B cell (primary cell): Measurements from ENCODE around the gene SLC2A13. TPM values are rescaled to one million over a fixed set of nuclear protein-coding genes. Genes with fewer than 3 reads are reported as not detected.
"Not testable (repeated sequence)": the region's sequence is repeated elsewhere in the genome, so short reads cannot be mapped to it uniquely, and the experiment has no call there.

Source experiments
- ATAC-seq: fragments of 200-7000 bp; cut with Tn5 transposase; one replicate; pipeline ENCODE4 v1.10.0; 2021; ENCODE audit warnings: low read depth, mild to moderate bottlenecking, moderate number of reproducible peaks, moderate library complexity
- CTCF ChIA-PET: fragments of 350-600 bp; sonication (Branson Sonifier 250); formaldehyde crosslinking; loops from one replicate; lab custom pipeline; 2021; ENCODE audit warnings: antibody characterized with exemption, inconsistent platforms; lab: Charles Lee
- POLR2A ChIA-PET: fragments of 350-600 bp; sonication (Branson Sonifier 250); formaldehyde crosslinking; loops from one replicate; lab custom pipeline; 2021; ENCODE audit warnings: antibody characterized with exemption; lab: Charles Lee
- DNase-seq: peaks from one replicate; pipeline ENCODE4 v3.0.0; 2013
- H2AFZ ChIP-seq: 2 replicates; pipeline ENCODE4 v1.6.1; 2012; ENCODE audit warnings: mild to moderate bottlenecking, low read depth, low read length; ENCODE audit not compliant: insufficient read depth, poor library complexity, severe bottlenecking
- H3K27ac ChIP-seq, 2 donors: 1 replicate in 1 of 2; 2 replicates in 1 of 2; pipeline ENCODE4 v1.5.1; 2012 to 2013; ENCODE audit warnings: low read length in 2 of 2, mild to moderate bottlenecking in 2 of 2, moderate library complexity in 1 of 2
- H3K27me3 ChIP-seq, 4 experiments: fragments of 200-600 bp in 1 of 4; sonication (generic) in 1 of 4; replicated peaks in 1 of 4; 1 replicate in 2 of 4; 2 replicates in 2 of 4; pipeline versions ENCODE4 v1.6.1 to v1.7.0; 2013 to 2016; ENCODE audit warnings: low read length in 3 of 4, mild to moderate bottlenecking in 2 of 4, mixed read lengths in 1 of 4, moderate library complexity in 1 of 4; ENCODE audit not compliant: insufficient read depth in 4 of 4, control insufficient read depth in 3 of 4; ENCODE audit errors: control extremely low read depth in 1 of 4
- H3K36me3 ChIP-seq, 2 experiments: replicated peaks in 1 of 2; 1 replicate in 1 of 2; 2 replicates in 1 of 2; pipeline versions ENCODE4 v1.6.1 to v1.7.1; 2013; ENCODE audit warnings: low read length in 1 of 2; ENCODE audit not compliant: insufficient read depth in 2 of 2, control insufficient read depth in 1 of 2; ENCODE audit errors: control extremely low read depth in 1 of 2, extremely low read depth in 1 of 2
- H3K4me1 ChIP-seq, 2 donors: fragments of 200-600 bp in 1 of 2; sonication (generic) in 1 of 2; 1 replicate in 1 of 2; 2 replicates in 1 of 2; pipeline versions ENCODE4 v1.5.1 to v1.6.1; 2013 to 2017; ENCODE audit warnings: low read length in 2 of 2; ENCODE audit not compliant: control insufficient read depth in 2 of 2, insufficient read depth in 2 of 2
- H3K4me2 ChIP-seq: replicated peaks from 2 replicates; pipeline ENCODE3; 2012; ENCODE audit warnings: mild to moderate bottlenecking, low read depth, low read length; ENCODE audit not compliant: poor library complexity, severe bottlenecking
- H3K4me3 ChIP-seq, 5 experiments: fragments of 200-600 bp in 1 of 5; sonication (generic) in 1 of 5; 1 replicate in 3 of 5; 2 replicates in 2 of 5; pipeline versions ENCODE4 v1.5.1 to v1.7.0; 2011 to 2016; ENCODE audit warnings: low read length in 4 of 5, mild to moderate bottlenecking in 4 of 5, low read depth in 2 of 5, control low read depth in 1 of 5, moderate library complexity in 1 of 5; ENCODE audit not compliant: insufficient read depth in 1 of 5; ENCODE audit errors: control extremely low read depth in 1 of 5, extremely low read depth in 1 of 5
- H3K79me2 ChIP-seq: fragments of 200-600 bp; sonication (generic); one replicate; pipeline ENCODE4 v1.6.0; 2016; ENCODE audit warnings: low read length; ENCODE audit not compliant: control insufficient read depth, insufficient read depth
- H3K9ac ChIP-seq: fragments of 200-600 bp; sonication (generic); 2 replicates; pipeline ENCODE4 v1.6.1; 2017; ENCODE audit warnings: mild to moderate bottlenecking, low read length, moderate library complexity
- H3K9me3 ChIP-seq, 3 donors: one replicate each; pipeline versions ENCODE4 v1.6.1 to v1.7.1; 2013; ENCODE audit warnings: low read length in 2 of 3; ENCODE audit not compliant: control insufficient read depth in 2 of 3, insufficient read depth in 1 of 3; ENCODE audit errors: control extremely low read depth in 1 of 3
- H4K20me1 ChIP-seq: 2 replicates; pipeline ENCODE4 v1.6.0; 2012; ENCODE audit warnings: mild to moderate bottlenecking, low read length; ENCODE audit not compliant: insufficient read depth, control insufficient read depth, poor library complexity, severe bottlenecking
- H3K27ac Mint-ChIP-seq: one replicate; pipeline ENCODE4 v1.8.0; 2021; ENCODE audit warnings: mixed read lengths
- H3K27me3 Mint-ChIP-seq: one replicate; pipeline ENCODE4 v1.8.0; 2021; ENCODE audit warnings: mixed read lengths
- H3K4me1 Mint-ChIP-seq: one replicate; pipeline ENCODE4 v1.8.0; 2021; ENCODE audit warnings: mixed read lengths
- H3K4me3 Mint-ChIP-seq: one replicate; pipeline ENCODE4 v1.8.0; 2021; ENCODE audit warnings: mixed read lengths
- H3K9me3 Mint-ChIP-seq: one replicate; pipeline ENCODE4 v1.8.0; 2022; ENCODE audit warnings: mixed read lengths; ENCODE audit not compliant: insufficient read depth
- CTCF ChIP-seq: fragments of 200-600 bp; IDR thresholded peaks from one replicate; pipeline ENCODE4 v1.8.0; 2022; ENCODE audit warnings: antibody characterized with exemption, mild to moderate bottlenecking
- EZH2 ChIP-seq: IDR thresholded peaks from 2 replicates; pipeline ENCODE4 v1.6.1; 2012; ENCODE audit warnings: borderline replicate concordance, low read depth, mild to moderate bottlenecking, moderate library complexity, low read length; ENCODE audit not compliant: insufficient read depth, poor library complexity, severe bottlenecking
- WGBS: methylation state at CpG from one replicate; pipeline ENCODE4 v1.1.5; 2013; ENCODE audit warnings: missing lambda C conversion rate; ENCODE audit not compliant: insufficient coverage; 5-methylcytosine and 5-hydroxymethylcytosine counted together
- intact Hi-C: fragments of 100-400 bp; cut with micrococcal nuclease; formaldehyde crosslinking; loops from one replicate; pipeline ENCODE4 v1.10.0; 2022
- polyA plus RNA-seq: library from polyadenylated mRNA; depleted of rRNA; stranded (reverse); fragments of >200 nt; gene quantifications from 2 replicates; pipeline ENCODE4 v1.2.3, GENCODE V29; 2012
- total RNA-seq, 2 donors: library from RNA; stranded (reverse); fragments of 120-200 nt in 1 of 2; gene quantifications; 1 replicate in 1 of 2; 2 replicates in 1 of 2; pipeline versions ENCODE4 v1.2.3 to v1.2.4, GENCODE V29; 2013 to 2022

SLC2A13 gene
- total and polyA plus RNA-seq, 2 donors (not counting 1 experiment from before 2014, with no cell fraction given), result 2.1 to 8.6 TPM

DNA sequence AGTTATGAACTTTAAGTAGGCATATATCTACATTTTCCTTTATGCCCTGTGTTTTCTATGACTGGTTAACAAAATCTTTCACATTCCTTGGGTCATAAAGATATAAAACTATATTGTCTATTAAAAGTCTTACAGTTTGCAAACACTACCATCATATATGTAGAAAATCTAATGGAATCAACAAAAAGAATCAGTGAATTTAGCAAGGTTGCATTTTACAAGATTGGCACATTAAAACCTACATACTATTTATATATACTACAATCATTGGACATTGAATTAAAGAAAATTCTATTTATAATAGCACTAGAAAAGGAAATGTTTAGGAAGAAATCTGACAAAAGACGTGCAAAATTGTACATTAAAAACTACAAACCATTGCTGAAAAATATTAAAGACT, 312.9 kb downstream of the SLC2A13 start:
- H3K4me3 ChIP-seq, result no peak overlapping the region
- intact Hi-C loops, result no loop called here
- H3K4me2 ChIP-seq, result no peak overlapping the region
- H3K27ac Mint-ChIP-seq, result no peak overlapping the region
- no peaks in the 10 kb centered on the region for H3K9me3 ChIP-seq
- no peak overlapping the region for H2AFZ ChIP-seq
- no peak for ATAC-seq
- H3K4me1 Mint-ChIP-seq, result no peaks in the 10 kb centered on the region
- H3K4me3 Mint-ChIP-seq, result no peak overlapping the region
- no CpG with 5 or more reads among the region's 1 CpG for WGBS
- no peak for DNase-seq
- H3K4me1 ChIP-seq, result no peaks in the 10 kb centered on the region
- no peaks in the 10 kb centered on the region for H4K20me1 ChIP-seq
- no peaks in the 10 kb centered on the region for H3K36me3 ChIP-seq
- POLR2A ChIA-PET, result no interaction called here
- H3K9ac ChIP-seq, result no peak overlapping the region
- H3K9me3 Mint-ChIP-seq, result peaks cover 3% of the 10 kb centered on the region
- no peaks in the 10 kb centered on the region for H3K27me3 Mint-ChIP-seq
- TF ChIP-seq CTCF, result no peak
- TF ChIP-seq EZH2, result no peak
- H3K27me3 ChIP-seq, result no peaks in the 10 kb centered on the region
- H3K27ac ChIP-seq, result no peak overlapping the region
- CTCF ChIA-PET, result no interaction called here
- no peaks in the 10 kb centered on the region for H3K79me2 ChIP-seq

DNA sequence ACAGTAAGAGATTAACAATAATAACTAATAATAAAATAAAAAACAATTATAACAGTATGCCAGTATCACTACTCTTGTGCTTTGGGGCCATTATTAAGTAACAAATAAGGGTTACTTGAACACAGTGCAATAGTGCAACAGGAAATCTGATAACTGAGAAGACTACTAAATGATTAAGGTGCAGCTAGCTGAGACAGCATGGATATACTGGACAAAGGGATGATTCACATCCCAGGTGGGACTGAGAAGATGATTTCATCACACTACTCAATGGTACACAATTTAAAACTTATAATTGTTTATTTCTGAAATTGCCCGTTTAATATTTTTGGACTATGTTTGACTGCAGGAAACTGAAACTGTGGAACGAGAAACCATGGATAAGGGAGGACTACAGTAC, 317.6 kb downstream of the SLC2A13 start:
- Histone ChIP-seq H3K9me3 (peaks cover 0 to 3% (median 0%) of the 10 kb centered on the region in 3 donors), H3K4me1 (no peaks in the 10 kb centered on the region), H4K20me1 (no peaks in the 10 kb centered on the region), H2AFZ (no peak overlapping the region), H3K27me3 (no peaks in the 10 kb centered on the region), H3K79me2 (no peaks in the 10 kb centered on the region), H3K9ac (no peak overlapping the region), H3K36me3 (no peaks in the 10 kb centered on the region), H3K4me3 (no peak overlapping the region), H3K4me2 (no peak overlapping the region), H3K27ac (no peak overlapping the region)
- CTCF ChIA-PET, result no interaction called here
- Mint-ChIP-seq H3K9me3 (peaks cover 3% of the 10 kb centered on the region), H3K27ac (no peak overlapping the region), H3K27me3 (no peaks in the 10 kb centered on the region), H3K4me1 (no peaks in the 10 kb centered on the region), H3K4me3 (no peak overlapping the region)
- no peak for TF ChIP-seq EZH2
- TF ChIP-seq CTCF, result no peak
- POLR2A ChIA-PET, result no interaction called here
- no CpG with 5 or more reads among the region's 2 CpGs for WGBS
- intact Hi-C loops, result no loop called here
- ATAC-seq, result no peak
- DNase-seq, result no peak

- H3K27ac ChIP-seq, H3K27me3 Mint-ChIP-seq, H4K20me1 ChIP-seq, H3K27me3 ChIP-seq, H3K4me2 ChIP-seq, CTCF ChIA-PET, H3K4me1 Mint-ChIP-seq, H3K4me3 Mint-ChIP-seq, H3K79me2 ChIP-seq, ATAC-seq, H3K27ac Mint-ChIP-seq, intact Hi-C loops, H2AFZ ChIP-seq, H3K9me3 ChIP-seq, H3K9ac ChIP-seq, POLR2A ChIA-PET, H3K9me3 Mint-ChIP-seq, H3K36me3 ChIP-seq, H3K4me3 ChIP-seq, DNase-seq, H3K4me1 ChIP-seq: not testable (repeated sequence)
- WGBS, result 100% methylated on average over 2 of the region's 2 CpGs
Measured at GRCh38 chr12:39785814-39786213, 320.1 kb downstream of the SLC2A13 start.
